UCSD-AML1 (cell line): ENCODE measurements around the gene PSME3.

Source experiments
- DNase-seq: peaks from one replicate; lab custom pipeline; 2025; ENCODE audit not compliant: unreplicated experiment; lab: John Stamatoyannopoulos, UW

Gene PSME3

GRCh38 chr17:42832934-42833766 lies at the start of gene PSME3:
TSS of gene PSME3 (plus strand) at chr17:42833397. CDS start at chr17:42833632, 235 bp downstream.
- peak; percentile 92 for DNase-seq

- DNase-seq = no peak
Observed at GRCh38 chr17:42783791-42784138, 49.4 kb upstream of the PSME3 start.

- DNase-seq = no peak
Observed at GRCh38 chr17:42784409-42784808, 48.8 kb upstream of the PSME3 start.

- no peak for DNase-seq
Observed at GRCh38 chr17:42784811-42785592, 48.2 kb upstream of the PSME3 start.

- no peak for DNase-seq
Observed at GRCh38 chr17:42787266-42787665, 45.9 kb upstream of the PSME3 start.

GRCh38 chr17:42791948-42792347 lies 41.2 kb upstream of the PSME3 start:
- no peak for DNase-seq

- DNase-seq = no peak
Observed at GRCh38 chr17:42792545-42792944, 40.7 kb upstream of the PSME3 start.

GRCh38 chr17:42795061-42795460 lies 38.1 kb upstream of the PSME3 start:
- DNase-seq = no peak

- DNase-seq = no peak
Observed at GRCh38 chr17:42795465-42795864, 37.7 kb upstream of the PSME3 start.

- no peak for DNase-seq
Observed at GRCh38 chr17:42796066-42796758, 37.0 kb upstream of the PSME3 start.

- DNase-seq = no peak
Observed at GRCh38 chr17:42797067-42798007, 35.9 kb upstream of the PSME3 start.

- no peak for DNase-seq
Observed at GRCh38 chr17:42798011-42798382, 35.2 kb upstream of the PSME3 start.

- peak; percentile 82 for DNase-seq
Observed at GRCh38 chr17:42798383-42799380, 34.5 kb upstream of the PSME3 start, which contains the start of the genes CNTD1 and COA3. TSS of gene CNTD1 (plus strand) at chr17:42798861. CDS start at chr17:42799068, 207 bp downstream. TSS of gene COA3 (minus strand) at chr17:42798704. CDS start at chr17:42798681, 23 bp downstream.

- no peak for DNase-seq
Observed at GRCh38 chr17:42803074-42803883, 29.9 kb upstream of the PSME3 start.

- no peak for DNase-seq
Observed at GRCh38 chr17:42804918-42805367, 28.3 kb upstream of the PSME3 start.

- no peak for DNase-seq
Observed at GRCh38 chr17:42806249-42806648, 26.9 kb upstream of the PSME3 start.

GRCh38 chr17:42809250-42809649 lies 23.9 kb upstream of the PSME3 start:
- DNase-seq = no peak
